ENCODE data around the gene ATXN1. TPM values are rescaled to one million over a fixed set of nuclear protein-coding genes. Genes with fewer than 3 reads are reported as not detected.

ATXN1 gene
- total RNA-seq, 3 donors from 2014 or later = 30.4 to 87.3 (median 50.1) TPM

GRCh38 chr6:16429669-16430068 is 331.6 kb downstream of the ATXN1 start:
- TF ChIP-seq, protein P1, sequence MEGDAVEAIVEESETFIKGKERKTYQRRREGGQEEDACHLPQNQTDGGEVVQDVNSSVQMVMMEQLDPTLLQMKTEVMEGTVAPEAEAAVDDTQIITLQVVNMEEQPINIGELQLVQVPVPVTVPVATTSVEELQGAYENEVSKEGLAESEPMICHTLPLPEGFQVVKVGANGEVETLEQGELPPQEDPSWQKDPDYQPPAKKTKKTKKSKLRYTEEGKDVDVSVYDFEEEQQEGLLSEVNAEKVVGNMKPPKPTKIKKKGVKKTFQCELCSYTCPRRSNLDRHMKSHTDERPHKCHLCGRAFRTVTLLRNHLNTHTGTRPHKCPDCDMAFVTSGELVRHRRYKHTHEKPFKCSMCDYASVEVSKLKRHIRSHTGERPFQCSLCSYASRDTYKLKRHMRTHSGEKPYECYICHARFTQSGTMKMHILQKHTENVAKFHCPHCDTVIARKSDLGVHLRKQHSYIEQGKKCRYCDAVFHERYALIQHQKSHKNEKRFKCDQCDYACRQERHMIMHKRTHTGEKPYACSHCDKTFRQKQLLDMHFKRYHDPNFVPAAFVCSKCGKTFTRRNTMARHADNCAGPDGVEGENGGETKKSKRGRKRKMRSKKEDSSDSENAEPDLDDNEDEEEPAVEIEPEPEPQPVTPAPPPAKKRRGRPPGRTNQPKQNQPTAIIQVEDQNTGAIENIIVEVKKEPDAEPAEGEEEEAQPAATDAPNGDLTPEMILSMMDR (IDR thresholded peaks at IDR 0.05) = no peak
- Histone ChIP-seq H3K4me1 (ENCODE audit: low read depth) (no peaks in the 10 kb centered on the region), H3K9me3 (no peaks in the 10 kb centered on the region), H3K4me3 (no peak overlapping the region), H3K36me3 (ENCODE audit: low read depth) (no peaks in the 10 kb centered on the region)
- ATAC-seq = no peak
- intact Hi-C loops (cut with DNase I, micrococcal nuclease) = no loop called here
- DNase-seq = no peak

DNA sequence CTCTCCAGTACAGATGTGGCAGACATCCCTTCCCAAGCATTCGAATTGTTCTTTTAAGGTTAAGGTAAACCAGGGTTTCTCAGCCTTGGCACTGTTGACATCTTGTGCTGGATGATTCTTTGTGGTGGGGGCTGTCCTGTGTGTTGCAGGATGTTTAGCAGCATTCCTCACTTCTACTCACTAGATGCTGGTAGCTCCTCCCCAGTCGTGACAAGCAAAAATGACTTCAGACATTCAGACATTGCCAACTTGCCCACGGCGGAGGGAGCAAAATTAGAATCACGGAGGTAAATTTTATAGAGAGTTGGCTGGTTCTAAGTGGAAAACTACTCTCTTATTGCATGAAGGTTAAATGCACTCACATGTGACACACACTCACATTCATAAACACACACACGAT is 334.1 kb downstream of the ATXN1 start:
- TF ChIP-seq, protein P1 (IDR thresholded peaks at IDR 0.05) = no peak
- intact Hi-C loops (cut with DNase I, micrococcal nuclease) = no loop called here
- Histone ChIP-seq H3K4me3 (no peak overlapping the region), H3K36me3 (ENCODE audit: low read depth) (no peaks in the 10 kb centered on the region), H3K9me3 (no peaks in the 10 kb centered on the region), H3K4me1 (ENCODE audit: low read depth) (peaks cover 10% of the 10 kb centered on the region)
- DNase-seq (no peak), ATAC-seq (no peak)

- ATAC-seq (no peak), DNase-seq (no peak)
- TF ChIP-seq, protein P1 (IDR thresholded peaks at IDR 0.05) = no peak
- no peaks in the 10 kb centered on the region for H3K9me3 ChIP-seq
- intact Hi-C loops (cut with DNase I, micrococcal nuclease) = no loop called here
- no peaks in the 10 kb centered on the region for H3K36me3 ChIP-seq (ENCODE audit: low read depth)
- H3K4me1 ChIP-seq (ENCODE audit: low read depth) = peaks cover 20% of the 10 kb centered on the region
- H3K4me3 ChIP-seq = no peak overlapping the region
These were observed 335.2 kb downstream of the ATXN1 start for GRCh38 chr6:16425881-16426615.

GRCh38 chr6:16421462-16421960 is 339.7 kb downstream of the ATXN1 start:
- H3K4me3 ChIP-seq = no peak overlapping the region
- no peak for DNase-seq
- peaks cover 30% of the 10 kb centered on the region for H3K4me1 ChIP-seq (ENCODE audit: low read depth)
- TF ChIP-seq, protein P1 (IDR thresholded peaks at IDR 0.05) = no peak
- intact Hi-C loops (cut with DNase I, micrococcal nuclease) = no loop called here
- no peaks in the 10 kb centered on the region for H3K9me3 ChIP-seq
- no peaks in the 10 kb centered on the region for H3K36me3 ChIP-seq (ENCODE audit: low read depth)
- ATAC-seq = peak; percentile 26

DNA sequence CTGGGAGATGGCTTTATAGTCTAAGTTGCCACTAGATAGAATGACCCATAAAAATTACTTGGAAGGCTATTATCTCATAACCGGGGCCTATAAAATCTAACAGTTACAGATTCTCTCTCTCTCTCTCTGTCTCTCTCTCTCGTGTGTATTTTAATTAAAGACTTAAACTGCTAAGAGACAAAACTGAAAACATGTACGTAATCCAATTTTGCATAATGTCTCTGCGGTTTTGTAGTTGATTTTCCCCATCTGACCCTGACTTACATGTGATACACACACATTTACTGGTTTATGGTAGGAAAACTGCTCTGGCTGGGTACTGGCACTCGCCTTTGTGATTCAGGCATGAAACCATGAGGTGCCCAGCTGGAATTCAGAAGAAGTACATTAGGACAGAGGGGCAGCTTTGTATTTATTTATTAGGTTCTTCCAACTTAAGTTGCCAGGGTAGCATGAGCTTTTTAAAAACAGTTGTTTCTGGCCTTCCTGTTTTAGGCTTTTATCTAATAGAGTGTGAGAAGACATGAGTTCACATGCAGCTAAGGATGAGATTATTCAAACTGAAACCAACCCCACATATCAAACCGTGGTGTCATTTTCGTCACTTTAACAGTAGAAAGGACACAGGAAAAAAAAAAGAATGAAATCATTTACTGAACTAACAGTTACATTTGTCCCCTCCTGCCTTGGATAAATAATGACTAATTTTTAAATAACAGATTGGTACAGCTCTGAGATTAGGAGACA is 340.4 kb downstream of the ATXN1 start:
- ATAC-seq = peak; percentile 74
- Histone ChIP-seq H3K4me1 (ENCODE audit: low read depth) (peaks cover 30% of the 10 kb centered on the region), H3K36me3 (ENCODE audit: low read depth) (no peaks in the 10 kb centered on the region), H3K9me3 (no peaks in the 10 kb centered on the region), H3K4me3 (no peak overlapping the region)
- intact Hi-C loops (cut with DNase I, micrococcal nuclease) = no loop called here
- DNase-seq = peak in 1 of 3 donors; percentile 32
- TF ChIP-seq, protein P1 (IDR thresholded peaks at IDR 0.05) = no peak

Data from mucosa of descending colon (tissue), 3 donors.